H1 (cell line): ENCODE data around the gene MOGAT3. TPM values are rescaled to one million over a fixed set of nuclear protein-coding genes. Genes with fewer than 3 reads are reported as not detected.

ENCODE experiments used
- CTCF ChIA-PET: fragments of 300-600 bp; sonication (Branson Sonifier 250); formaldehyde crosslinking; loops from one replicate; lab custom pipeline; 2021; ENCODE audit not compliant: partially characterized antibody; lab: Charles Lee
- POLR2A ChIA-PET: fragments of 300-600 bp; sonication (Branson Sonifier 250); formaldehyde crosslinking; loops from one replicate; lab custom pipeline; 2021; ENCODE audit warnings: inconsistent platforms; ENCODE audit not compliant: partially characterized antibody; lab: Charles Lee
- DNase-seq, 2 experiments: peaks; one replicate each; pipeline versions ENCODE4 v3.0.0 to v3.0.0-alpha.2; 2010 to 2022; ENCODE audit warnings: low spot score in 2 of 2, low read depth in 1 of 2, mixed read lengths in 1 of 2
- FAIRE-seq: peaks from 2 replicates; lab custom pipeline; 2011; peaks lifted over from hg19 to GRCh38; lab: Jason Lieb, UNC
- H2AFZ ChIP-seq: 2 replicates; pipeline ENCODE4 v1.8.1; 2012; ENCODE audit warnings: low read length, inconsistent platforms
- H2AK5ac ChIP-seq: 2 replicates; pipeline ENCODE4 v1.6.1; 2013; ENCODE audit warnings: low read depth, low read length
- H2BK120ac ChIP-seq: replicated peaks from 2 replicates; pipeline ENCODE3; 2013; ENCODE audit warnings: low read depth, low read length, inconsistent platforms
- H2BK12ac ChIP-seq: 2 replicates; pipeline ENCODE4 v1.6.1; 2013; ENCODE audit warnings: low read depth, low read length
- H2BK15ac ChIP-seq: 2 replicates; pipeline ENCODE4 v1.6.1; 2013; ENCODE audit warnings: low read length
- H2BK20ac ChIP-seq: 2 replicates; pipeline ENCODE4 v1.6.1; 2013; ENCODE audit warnings: low read length
- H2BK5ac ChIP-seq: 2 replicates; pipeline ENCODE4 v1.6.1; 2013; ENCODE audit warnings: low read depth, low read length
- H3K14ac ChIP-seq: 2 replicates; pipeline ENCODE4 v1.6.1; 2013; ENCODE audit warnings: inconsistent platforms; ENCODE audit not compliant: insufficient read length
- H3K18ac ChIP-seq: 2 replicates; pipeline ENCODE4 v1.6.1; 2013; ENCODE audit warnings: low read length; ENCODE audit errors: extremely low read depth
- H3K23ac ChIP-seq: 2 replicates; pipeline ENCODE4 v1.6.1; 2013; ENCODE audit warnings: inconsistent platforms; ENCODE audit not compliant: insufficient read length
- H3K23me2 ChIP-seq: 2 replicates; pipeline ENCODE4 v1.6.1; 2013; ENCODE audit warnings: low read depth, low read length
- H3K27ac ChIP-seq: 2 replicates; pipeline ENCODE4 v1.6.1; 2011; ENCODE audit warnings: low read depth, low read length, inconsistent platforms
- H3K27me3 ChIP-seq, 4 experiments: replicated peaks in 1 of 4; 1 replicate in 1 of 4; 2 replicates in 3 of 4; pipeline versions ENCODE4 v1.6.1 to v1.8.1; 2011 to 2013; ENCODE audit warnings: low read length in 3 of 4, mild to moderate bottlenecking in 3 of 4, inconsistent platforms in 2 of 4, mixed read lengths in 2 of 4, moderate library complexity in 1 of 4; ENCODE audit not compliant: control insufficient read depth in 3 of 4, insufficient read depth in 3 of 4; ENCODE audit errors: extremely low read depth in 1 of 4
- H3K36me3 ChIP-seq, 4 experiments: 2 replicates each; pipeline versions ENCODE4 v1.6.1 to v1.8.1; 2011 to 2013; ENCODE audit warnings: mild to moderate bottlenecking in 4 of 4, low read length in 3 of 4, moderate library complexity in 2 of 4, control low read depth in 1 of 4, inconsistent platforms in 1 of 4; ENCODE audit not compliant: insufficient read depth in 4 of 4, control insufficient read depth in 2 of 4
- H3K4ac ChIP-seq: replicated peaks from 2 replicates; pipeline ENCODE3; 2013; ENCODE audit warnings: low read length, low read depth, mixed read lengths, inconsistent platforms; ENCODE audit not compliant: insufficient read length
- H3K4me1 ChIP-seq, 4 experiments: replicated peaks in 1 of 4; 1 replicate in 1 of 4; 2 replicates in 3 of 4; pipeline versions ENCODE4 v1.6.1 to v1.8.1; 2011 to 2013; ENCODE audit warnings: low read length in 3 of 4, inconsistent platforms in 2 of 4, mixed read lengths in 1 of 4; ENCODE audit not compliant: insufficient read depth in 4 of 4, control insufficient read depth in 3 of 4
- H3K4me2 ChIP-seq, 2 experiments: 2 replicates each; pipeline versions ENCODE4 v1.6.1 to v1.8.1; 2011 to 2013; ENCODE audit warnings: low read depth in 2 of 2, low read length in 2 of 2, control low read depth in 1 of 2, inconsistent platforms in 1 of 2, mild to moderate bottlenecking in 1 of 2; ENCODE audit not compliant: insufficient read depth in 1 of 2
- H3K4me3 ChIP-seq, 4 experiments: fragments of 200-600, 300-600 bp in 1 of 4; sonication (generic), shearing (Covaris generic), sonication (Bioruptor Twin) in 1 of 4; 2 replicates each; pipeline versions ENCODE4 v1.5.1 to v1.8.1; 2011 to 2016; ENCODE audit warnings: low read length in 4 of 4, low read depth in 3 of 4, control low read depth in 2 of 4, inconsistent platforms in 2 of 4, mild to moderate bottlenecking in 2 of 4, mixed read lengths in 1 of 4, moderate library complexity in 1 of 4; ENCODE audit not compliant: insufficient read depth in 2 of 4; ENCODE audit errors: extremely low read depth in 1 of 4
- H3K56ac ChIP-seq: replicated peaks from 2 replicates; pipeline ENCODE3; 2013; ENCODE audit warnings: low read depth, mild to moderate bottlenecking, mixed read lengths, low read length, inconsistent platforms; ENCODE audit not compliant: insufficient read length
- H3K79me1 ChIP-seq: 2 replicates; pipeline ENCODE4 v1.6.1; 2013; ENCODE audit warnings: low read depth, low read length, control low read depth
- H3K79me2 ChIP-seq, 2 experiments: 2 replicates each; pipeline versions ENCODE4 v1.6.1 to v1.8.1; 2012 to 2013; ENCODE audit warnings: low read length in 2 of 2, mild to moderate bottlenecking in 2 of 2, inconsistent platforms in 1 of 2; ENCODE audit not compliant: insufficient read depth in 2 of 2, control insufficient read depth in 1 of 2
- H3K9ac ChIP-seq, 4 experiments: replicated peaks in 1 of 4; 1 replicate in 1 of 4; 2 replicates in 3 of 4; pipeline versions ENCODE4 v1.6.1 to v1.8.1; 2011 to 2013; ENCODE audit warnings: low read depth in 3 of 4, low read length in 3 of 4, control low read depth in 2 of 4, mild to moderate bottlenecking in 2 of 4, moderate library complexity in 2 of 4, inconsistent platforms in 1 of 4; ENCODE audit errors: extremely low read depth in 1 of 4
- H3K9me3 ChIP-seq, 2 experiments: 2 replicates each; pipeline versions ENCODE4 v1.6.1 to v1.8.1; 2012 to 2013; ENCODE audit warnings: mild to moderate bottlenecking in 2 of 2, moderate library complexity in 2 of 2, control low read depth in 1 of 2, inconsistent platforms in 1 of 2, low read depth in 1 of 2, low read length in 1 of 2, mixed read lengths in 1 of 2; ENCODE audit not compliant: insufficient read depth in 2 of 2
- H4K20me1 ChIP-seq, 2 experiments: replicated peaks in 1 of 2; 2 replicates each; pipeline versions ENCODE3 to v1.8.1; 2011 to 2013; ENCODE audit warnings: inconsistent platforms in 2 of 2, low read length in 2 of 2, mild to moderate bottlenecking in 1 of 2; ENCODE audit not compliant: insufficient read depth in 2 of 2, control insufficient read depth in 1 of 2
- H4K5ac ChIP-seq: 2 replicates; pipeline ENCODE4 v1.6.1; 2013; ENCODE audit warnings: low read length, low read depth, mixed read lengths, inconsistent platforms; ENCODE audit not compliant: insufficient read length
- H4K8ac ChIP-seq: 2 replicates; pipeline ENCODE4 v1.8.0; 2013; ENCODE audit warnings: mild to moderate bottlenecking, moderate library complexity, low read length, inconsistent platforms; ENCODE audit not compliant: insufficient read depth; ENCODE audit errors: extremely low read depth
- H4K91ac ChIP-seq: replicated peaks from 2 replicates; pipeline ENCODE3; 2013; ENCODE audit warnings: low read length, mixed read lengths, inconsistent platforms; ENCODE audit not compliant: insufficient read length
- CBX5 ChIP-seq: fragments of 300-800, 300-1000 bp; sonication (generic); IDR thresholded peaks from 2 replicates; pipeline ENCODE4 v1.7.1; 2016; ENCODE audit warnings: antibody characterized with exemption, low read length, low read depth
- EGR1 ChIP-seq: IDR thresholded peaks from 2 replicates; pipeline ENCODE4 v1.6.1; 2011; ENCODE audit warnings: low read depth, low read length, borderline replicate concordance
- KDM1A ChIP-seq: fragments of 200-600, 300-600 bp; sonication (generic); IDR thresholded peaks from 2 replicates; pipeline ENCODE4 v1.7.1; 2016; ENCODE audit warnings: mild to moderate bottlenecking, low read length, borderline replicate concordance
- NRF1 ChIP-seq: IDR thresholded peaks from 2 replicates; pipeline ENCODE4 v1.6.1; 2011; ENCODE audit warnings: mild to moderate bottlenecking, low read depth, low read length, improper control_type of control experiment
- PHF8 ChIP-seq: fragments of 200-600 bp; sonication (generic); conservative IDR thresholded peaks from 2 replicates; pipeline ENCODE4 v1.7.1; 2012; ENCODE audit warnings: low read depth, mild to moderate bottlenecking, inconsistent platforms, low read length, moderate library complexity
- RBBP5 ChIP-seq: IDR thresholded peaks from 2 replicates; pipeline ENCODE4 v1.7.1; 2012; ENCODE audit warnings: low read depth, mild to moderate bottlenecking, inconsistent platforms, low read length, moderate library complexity, borderline replicate concordance
- SIRT6 ChIP-seq: IDR thresholded peaks from one replicate; pipeline ENCODE4 v1.7.1; 2012; ENCODE audit warnings: low read length, inconsistent platforms
- TAF1 ChIP-seq: IDR thresholded peaks from 2 replicates; pipeline ENCODE4 v1.6.1; 2011; ENCODE audit warnings: mild to moderate bottlenecking, low read depth, low read length
- TEAD4 ChIP-seq: IDR thresholded peaks from 2 replicates; pipeline ENCODE4 v1.6.1; 2012; ENCODE audit warnings: low read depth, low read length, inconsistent platforms, mixed read lengths
- USF2 ChIP-seq: IDR thresholded peaks from 2 replicates; pipeline ENCODE4 v1.6.1; 2011; ENCODE audit warnings: low read length, improper control_type of control experiment
- YY1 ChIP-seq: IDR thresholded peaks from 2 replicates; pipeline ENCODE4 v1.6.1; 2011; ENCODE audit warnings: low read depth, mild to moderate bottlenecking, low read length
- WGBS, 2 experiments: shearing (Covaris generic) in 1 of 2; methylation state at CpG; one replicate each; pipeline versions ENCODE4 v1.1.6 to v1.1.7; 2013 to 2015; ENCODE audit warnings: low lambda C conversion rate in 2 of 2, mixed read lengths in 2 of 2, inconsistent platforms in 1 of 2, low coverage in 1 of 2, missing lambda C conversion rate in 1 of 2; ENCODE audit not compliant: insufficient replicate concordance in 2 of 2, insufficient coverage in 1 of 2, insufficient read length in 1 of 2; ENCODE audit errors: extremely low coverage in 1 of 2, missing lambda C conversion rate in 1 of 2; 5-methylcytosine and 5-hydroxymethylcytosine counted together
- polyA plus RNA-seq, 7 experiments: library from polyadenylated mRNA; depleted of rRNA in 3 of 7; stranded (reverse) in 5 of 7; unstranded in 2 of 7; fragments of >200 nt in 5 of 7; fragments of 200-250 nt in 2 of 7; gene quantifications; 1 replicate in 5 of 7; 2 replicates in 1 of 7; 4 replicates in 1 of 7; pipeline versions ENCODE4 v1.2.1 to v1.2.3, GENCODE V29; 2011 to 2013; ENCODE audit warnings: missing spikeins in 2 of 7, mixed read lengths in 2 of 7
- total RNA-seq: library from RNA; stranded (reverse); fragmentation: NEBNext Ultra II Directional; extraction: Animal tissue kit (Norgen Biotek cat#: 25700); gene quantifications from 2 replicates; pipeline ENCODE4 v1.2.1, GENCODE V29; 2021

MOGAT3 gene
- total and polyA plus RNA-seq, 2 of the 8 experiments (the other 6 are each of a cell fraction or from before 2014, with no cell fraction given) = 0.21 to 0.82 TPM

- Histone ChIP-seq H2AFZ (no peak overlapping the region), H2BK120ac (no peak overlapping the region), H3K9ac (peak overlapping the region in 2 of 4 experiments; percentile 0 to 58; a peak in 2 of 7 replicates), H2BK12ac (no peak overlapping the region), H3K36me3 (peaks cover 0 to 4% (median 0%) of the 10 kb centered on the region in 4 experiments; a peak in 1 of 8 replicates), H4K91ac (no peak overlapping the region), H4K5ac (peak overlapping the region; percentile 77), H4K8ac (peak overlapping the region; percentile 88), H3K14ac (no peak overlapping the region), H2AK5ac (no peak overlapping the region), H3K4me1 (peaks cover 0 to 6% (median 3%) of the 10 kb centered on the region in 4 experiments; a peak in 5 of 7 replicates), H3K27me3 (no peaks in the 10 kb centered on the region), H3K23ac (no peak overlapping the region), H3K9me3 (no peaks in the 10 kb centered on the region), H3K4me3 (peak overlapping the region; percentile 80 to 99 (median 98)), H3K23me2 (peaks cover 9% of the 10 kb centered on the region), H3K27ac (peak overlapping the region; percentile 61; the same call in 1 of the 2 replicates), H3K56ac (no peak overlapping the region), H2BK15ac (no peak overlapping the region), H2BK5ac (peak overlapping the region; percentile 97), H3K4me2 (peak overlapping the region; percentile 65 to 99), H4K20me1 (peaks cover 0 to 5% of the 10 kb centered on the region in 2 experiments), H3K4ac (no peak overlapping the region), H2BK20ac (no peak overlapping the region), H3K79me2 (peaks cover 0 to 44% of the 10 kb centered on the region in 2 experiments; a peak in 2 of 4 replicates), H3K79me1 (peaks cover 10% of the 10 kb centered on the region), H3K18ac (peak overlapping the region; percentile 44)
- ChIA-PET CTCF (interaction anchor here (0.7 to 8.2 kb wide), 17 partner anchors 9 to 272 kb away, joined by 3 to 79 read pairs (median 8); partner anchors contain the start of genes PLOD3, TRIM56, VGF and ZNHIT1), POLR2A (interaction anchor here (1.1 to 4.0 kb wide), 15 partner anchors 8 to 123 kb away, joined by 3 to 28 read pairs (median 4); partner anchors contain the start of genes AP1S1, CLDN15, PLOD3 and ZNHIT1)
- DNase-seq = no peak
- 53% methylated on average over 32 of the region's 32 CpGs; no CpG with 5 or more reads in 1 of the 2 experiments for WGBS, 2 experiments
- no peak for FAIRE-seq
- TF ChIP-seq USF2 (peak; percentile 39; the same call in 1 of the 2 replicates), CBX5 (no peak), YY1 (0 out of 2 replicates have a peak, but pooled peaks have one; percentile 0), EGR1 (no peak), RBBP5 (peak; percentile 34; the same call in 1 of the 2 replicates), NRF1 (peak; percentile 65), TAF1 (peak; percentile 77), KDM1A (peak; percentile 38; the same call in 1 of the 2 replicates), PHF8 (peak; percentile 38), TEAD4 (no peak), SIRT6 (no peak)
These were observed 44.4 kb upstream of the MOGAT3 start for GRCh38 chr7:101245147-101245668.
